CMK (cell line): ENCODE measurements around the gene LY6G5B.

Experiments
- DNase-seq: peaks from one replicate; pipeline ENCODE4 v3.0.0-alpha.2; 2010; ENCODE audit warnings: low read depth

Gene LY6G5B, protein sequence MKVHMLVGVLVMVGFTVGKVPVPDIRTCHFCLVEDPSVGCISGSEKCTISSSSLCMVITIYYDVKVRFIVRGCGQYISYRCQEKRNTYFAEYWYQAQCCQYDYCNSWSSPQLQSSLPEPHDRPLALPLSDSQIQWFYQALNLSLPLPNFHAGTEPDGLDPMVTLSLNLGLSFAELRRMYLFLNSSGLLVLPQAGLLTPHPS

DNA sequence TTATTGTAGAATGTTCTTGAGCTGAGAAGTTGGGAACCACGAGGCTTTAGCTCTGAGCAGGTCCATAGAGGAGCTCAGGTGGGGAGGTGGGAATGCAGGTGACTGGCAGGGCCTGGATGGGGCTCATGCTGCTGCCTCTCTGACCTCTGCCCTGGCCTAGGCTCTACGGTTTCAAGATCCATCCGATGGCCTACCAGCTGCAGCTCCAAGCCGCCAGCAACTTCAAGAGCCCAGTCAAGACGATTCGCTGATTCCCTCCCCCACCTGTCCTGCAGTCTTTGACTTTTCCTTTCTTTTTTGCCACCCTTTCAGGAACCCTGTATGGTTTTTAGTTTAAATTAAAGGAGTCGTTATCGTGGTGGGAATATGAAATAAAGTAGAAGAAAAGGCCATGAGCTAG, at the start of gene LY6G5B:
Gene LY6G5B (plus strand): TSS at position 301 of the 400 bp plus-strand sequence. CDS start 975 bp downstream, outside the sequence.
- DNase-seq, result no peak

DNA sequence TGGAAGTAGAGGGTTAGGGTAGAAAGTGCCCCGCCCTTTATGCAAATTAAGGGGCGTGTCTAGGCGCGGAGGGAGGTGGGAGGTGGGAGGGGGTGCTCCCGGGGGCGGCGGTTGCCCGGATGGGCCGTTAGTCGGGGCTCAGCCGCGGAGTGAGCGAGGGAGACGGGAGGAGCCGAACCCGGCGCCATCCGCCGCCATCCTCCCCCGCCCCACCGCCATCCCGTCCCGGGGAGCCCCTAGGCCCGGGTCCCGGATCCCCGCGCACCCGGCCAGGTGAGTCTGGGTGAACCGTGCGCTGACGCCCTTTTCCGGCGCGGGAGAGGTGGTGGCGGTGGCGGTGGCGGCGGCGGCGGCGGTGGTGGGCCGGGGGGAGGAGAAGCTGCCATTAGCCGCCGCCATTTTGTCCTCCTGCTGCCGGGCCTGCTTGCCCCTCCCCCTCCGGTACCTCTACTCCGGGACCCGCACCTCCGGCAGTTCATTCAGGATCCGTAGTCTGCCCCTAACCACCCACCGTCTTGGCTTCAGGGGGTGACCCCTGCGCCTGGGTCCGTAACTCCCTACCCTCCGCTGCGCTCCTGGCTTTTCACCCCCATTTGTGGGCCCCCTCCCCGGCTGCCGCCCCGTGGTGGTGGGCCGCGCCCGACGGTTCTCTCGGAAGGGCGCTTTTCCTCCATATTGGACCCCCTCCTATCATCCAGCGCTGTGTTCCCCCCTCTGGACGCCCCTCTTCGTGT, 49.0 kb upstream of the LY6G5B start, which contains the start of gene PRRC2A:
Gene PRRC2A (plus strand): TSS at position 130 of the 734 bp plus-strand sequence. CDS start 2,075 bp downstream, outside the sequence.
- peak; percentile 65 for DNase-seq

DNA sequence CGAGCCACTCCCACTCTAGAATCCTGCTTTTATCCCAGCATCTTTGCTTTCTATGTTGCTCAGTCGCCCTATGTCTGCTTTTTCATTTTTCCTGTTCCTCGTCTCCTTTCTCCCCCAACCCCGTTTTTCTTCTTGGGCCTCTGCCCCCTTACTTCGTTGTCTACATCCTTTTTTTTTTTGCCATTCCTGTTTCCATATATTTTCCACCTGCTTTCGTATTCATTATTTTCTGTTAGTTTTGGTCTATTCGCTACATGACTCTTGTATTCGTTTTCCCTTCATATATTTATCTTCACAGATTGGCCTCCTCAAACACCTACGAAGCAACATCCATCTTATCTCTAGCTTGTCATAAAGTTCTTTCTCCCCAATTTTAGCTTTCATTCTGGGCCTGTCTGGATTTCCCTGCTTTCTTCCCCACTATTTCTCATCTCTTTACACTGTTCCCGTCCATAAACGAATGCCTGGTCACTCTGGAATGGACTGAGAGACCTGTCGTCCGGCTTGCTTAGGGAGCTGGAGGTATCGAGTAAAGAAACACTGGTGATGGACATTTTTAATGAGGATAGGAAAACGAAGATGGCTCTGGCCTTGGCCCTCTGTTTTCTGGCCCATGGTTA, 48.3 kb upstream of the LY6G5B start:
- DNase-seq, result no peak

DNA sequence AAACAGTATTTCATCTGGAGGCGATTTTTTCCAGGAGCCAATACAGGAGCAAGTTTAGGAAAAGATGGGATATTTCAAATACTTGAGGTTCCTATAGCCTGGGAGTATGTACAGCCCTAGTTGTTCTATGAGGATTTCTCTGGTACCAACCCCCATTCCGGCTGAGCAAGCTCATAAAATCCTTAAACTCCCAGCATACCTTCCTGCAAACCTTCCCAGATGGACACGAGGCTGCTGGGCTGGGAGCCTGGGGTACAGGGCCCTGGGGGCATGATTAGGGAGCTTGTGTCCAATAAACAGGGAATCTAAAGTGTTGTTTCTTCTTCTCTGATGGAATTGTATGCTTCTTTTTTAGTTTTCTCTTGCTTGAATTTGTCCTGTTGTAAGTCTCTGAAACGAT, 47.8 kb upstream of the LY6G5B start:
- no peak for DNase-seq

DNA sequence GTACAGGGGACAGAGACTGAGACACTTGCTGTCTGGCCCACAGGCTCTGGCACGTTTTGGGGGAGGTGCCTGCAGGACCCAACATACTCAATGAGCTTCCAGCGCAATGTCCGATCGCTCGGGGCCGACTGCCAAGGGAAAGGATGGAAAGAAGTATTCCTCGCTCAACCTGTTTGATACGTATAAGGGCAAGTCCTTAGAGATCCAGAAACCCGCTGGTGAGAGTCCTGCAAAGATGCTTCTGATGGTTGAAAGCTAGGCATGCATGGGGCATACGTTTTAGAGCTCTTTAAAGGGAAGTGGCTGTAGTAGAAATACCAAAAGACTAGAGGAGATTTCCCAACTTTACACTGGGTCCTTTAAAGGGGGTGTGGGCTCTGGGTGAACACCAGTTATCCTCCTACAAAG, 47.1 kb upstream of the LY6G5B start:
- no peak for DNase-seq

DNA sequence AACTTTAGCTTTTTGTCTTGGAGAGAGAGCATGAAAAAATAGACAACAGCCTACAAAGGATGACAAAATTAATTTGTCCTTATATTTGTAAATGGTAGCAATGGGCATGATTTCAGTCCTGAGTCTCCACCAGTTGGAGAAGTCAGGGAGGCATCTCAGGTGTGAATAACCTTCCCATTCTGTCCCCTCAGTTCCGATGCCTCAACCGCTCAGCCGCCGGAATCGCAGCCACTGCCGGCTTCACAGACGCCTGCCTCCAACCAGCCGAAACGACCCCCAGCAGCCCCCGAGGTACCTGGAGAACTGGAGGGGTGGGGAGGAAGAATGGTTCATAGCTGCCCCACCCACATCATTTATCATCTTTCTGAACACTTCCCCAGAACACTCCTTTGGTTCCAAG, 45.7 kb upstream of the LY6G5B start:
- DNase-seq, result no peak

- no peak for DNase-seq
Measured at GRCh38 chr6:31626952-31627351, 42.8 kb upstream of the LY6G5B start.

DNA sequence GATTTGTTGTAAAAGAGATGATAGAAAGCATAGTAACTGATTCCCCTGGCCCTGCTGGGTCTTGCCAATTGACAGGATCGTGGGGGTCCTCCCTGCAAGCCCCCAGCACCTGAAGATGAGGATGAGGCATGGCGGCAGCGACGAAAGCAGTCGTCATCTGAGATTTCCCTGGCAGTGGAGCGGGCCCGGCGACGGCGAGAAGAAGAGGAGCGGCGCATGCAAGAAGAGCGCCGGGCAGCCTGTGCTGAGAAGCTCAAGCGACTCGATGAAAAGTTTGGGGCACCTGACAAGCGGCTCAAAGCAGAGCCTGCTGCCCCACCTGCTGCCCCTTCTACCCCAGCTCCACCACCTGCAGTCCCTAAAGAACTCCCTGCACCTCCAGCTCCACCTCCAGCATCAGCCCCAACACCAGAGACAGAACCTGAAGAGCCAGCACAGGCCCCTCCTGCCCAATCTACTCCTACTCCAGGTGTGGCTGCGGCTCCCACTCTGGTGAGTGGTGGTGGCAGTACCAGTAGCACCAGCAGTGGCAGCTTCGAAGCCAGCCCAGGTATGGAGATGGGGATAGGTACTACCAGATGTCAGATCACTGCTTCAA, 42.0 kb upstream of the LY6G5B start:
- DNase-seq, result no peak

- DNase-seq, result no peak
Measured at GRCh38 chr6:31629014-31629413, 40.8 kb upstream of the LY6G5B start.

GRCh38 chr6:31630177-31630934, 39.4 kb upstream of the LY6G5B start:
- DNase-seq, result no peak

DNA sequence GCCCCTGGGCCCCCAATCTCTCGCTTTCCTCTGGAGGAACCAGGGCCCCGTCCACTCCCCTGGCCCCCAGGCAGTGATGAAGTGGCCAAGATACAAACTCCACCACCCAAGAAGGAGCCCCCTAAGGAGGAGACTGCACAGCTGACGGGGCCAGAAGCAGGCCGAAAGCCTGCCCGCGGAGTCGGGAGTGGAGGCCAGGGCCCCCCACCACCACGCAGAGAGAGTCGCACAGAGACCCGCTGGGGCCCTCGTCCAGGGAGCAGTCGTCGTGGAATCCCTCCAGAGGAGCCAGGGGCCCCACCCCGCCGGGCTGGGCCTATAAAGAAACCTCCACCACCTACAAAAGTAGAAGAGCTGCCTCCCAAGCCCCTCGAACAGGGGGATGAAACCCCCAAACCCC, 38.6 kb upstream of the LY6G5B start:
- no peak for DNase-seq

DNA sequence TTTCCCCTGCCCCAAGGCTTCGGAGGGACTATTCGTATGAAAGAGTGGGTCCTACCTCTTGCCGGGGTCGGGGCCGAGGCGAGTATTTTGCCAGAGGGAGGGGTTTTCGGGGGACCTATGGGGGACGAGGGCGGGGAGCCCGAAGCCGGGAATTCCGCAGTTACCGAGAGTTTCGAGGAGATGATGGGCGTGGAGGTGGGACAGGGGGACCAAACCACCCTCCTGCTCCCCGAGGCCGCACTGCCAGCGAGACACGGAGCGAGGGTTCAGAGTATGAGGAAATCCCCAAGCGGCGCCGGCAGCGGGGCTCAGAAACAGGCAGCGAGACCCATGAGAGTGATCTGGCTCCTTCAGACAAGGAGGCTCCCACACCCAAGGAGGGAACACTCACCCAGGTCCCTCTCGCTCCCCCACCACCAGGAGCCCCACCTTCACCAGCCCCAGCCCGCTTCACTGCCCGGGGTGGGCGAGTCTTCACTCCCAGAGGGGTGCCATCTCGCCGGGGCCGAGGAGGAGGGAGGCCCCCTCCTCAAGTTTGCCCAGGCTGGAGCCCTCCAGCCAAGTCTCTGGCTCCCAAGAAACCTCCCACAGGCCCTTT, 38.0 kb upstream of the LY6G5B start:
- DNase-seq, result no peak

- no peak for DNase-seq
Measured at GRCh38 chr6:31632279-31632946, 37.4 kb upstream of the LY6G5B start.

DNA sequence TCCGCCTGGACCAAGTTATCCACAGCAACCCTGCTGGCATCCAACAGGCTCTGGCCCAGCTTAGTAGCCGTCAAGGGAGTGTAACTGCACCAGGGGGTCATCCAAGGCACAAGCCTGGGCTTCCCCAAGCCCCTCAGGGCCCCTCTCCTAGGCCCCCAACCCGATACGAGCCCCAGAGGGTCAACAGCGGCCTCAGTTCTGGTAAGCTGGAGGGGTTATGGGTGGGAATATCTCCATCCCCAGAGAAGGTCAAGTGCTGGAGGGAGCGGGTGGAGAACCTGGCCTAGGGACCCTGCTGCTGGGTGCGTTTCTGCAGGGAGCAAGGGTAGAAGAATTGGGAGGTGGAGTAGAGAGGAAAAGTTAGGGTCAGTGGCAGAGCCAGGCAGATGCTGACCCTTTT, 36.3 kb upstream of the LY6G5B start:
- no peak for DNase-seq

- no peak for DNase-seq
Measured at GRCh38 chr6:31634131-31634530, 35.6 kb upstream of the LY6G5B start.

DNA sequence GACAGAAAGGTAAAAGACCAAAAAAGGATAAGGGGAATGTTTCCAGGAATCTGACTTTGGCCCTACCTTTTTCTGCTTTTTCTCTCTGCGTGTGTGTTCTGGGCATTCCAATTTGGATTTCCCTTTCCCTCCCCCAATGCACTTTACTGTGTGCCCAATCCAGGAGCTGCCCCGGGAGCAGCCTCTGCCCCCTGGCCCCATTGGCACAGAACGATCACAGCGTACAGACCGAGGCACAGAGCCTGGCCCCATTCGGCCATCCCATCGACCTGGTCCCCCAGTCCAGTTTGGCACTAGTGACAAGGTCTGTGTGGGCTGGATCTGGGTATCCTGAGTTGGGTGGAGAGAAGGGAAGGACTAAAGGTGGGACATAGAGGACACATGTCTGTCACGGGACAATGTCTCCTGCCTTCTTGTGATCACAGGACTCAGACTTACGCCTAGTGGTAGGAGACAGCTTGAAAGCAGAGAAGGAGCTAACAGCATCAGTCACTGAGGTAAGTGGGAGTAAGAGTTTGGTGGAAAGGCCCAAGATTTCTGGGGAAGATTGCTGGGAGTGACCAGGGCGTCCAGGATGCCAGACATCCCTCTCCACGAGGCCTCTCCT, 34.7 kb upstream of the LY6G5B start:
- DNase-seq, result no peak

DNA sequence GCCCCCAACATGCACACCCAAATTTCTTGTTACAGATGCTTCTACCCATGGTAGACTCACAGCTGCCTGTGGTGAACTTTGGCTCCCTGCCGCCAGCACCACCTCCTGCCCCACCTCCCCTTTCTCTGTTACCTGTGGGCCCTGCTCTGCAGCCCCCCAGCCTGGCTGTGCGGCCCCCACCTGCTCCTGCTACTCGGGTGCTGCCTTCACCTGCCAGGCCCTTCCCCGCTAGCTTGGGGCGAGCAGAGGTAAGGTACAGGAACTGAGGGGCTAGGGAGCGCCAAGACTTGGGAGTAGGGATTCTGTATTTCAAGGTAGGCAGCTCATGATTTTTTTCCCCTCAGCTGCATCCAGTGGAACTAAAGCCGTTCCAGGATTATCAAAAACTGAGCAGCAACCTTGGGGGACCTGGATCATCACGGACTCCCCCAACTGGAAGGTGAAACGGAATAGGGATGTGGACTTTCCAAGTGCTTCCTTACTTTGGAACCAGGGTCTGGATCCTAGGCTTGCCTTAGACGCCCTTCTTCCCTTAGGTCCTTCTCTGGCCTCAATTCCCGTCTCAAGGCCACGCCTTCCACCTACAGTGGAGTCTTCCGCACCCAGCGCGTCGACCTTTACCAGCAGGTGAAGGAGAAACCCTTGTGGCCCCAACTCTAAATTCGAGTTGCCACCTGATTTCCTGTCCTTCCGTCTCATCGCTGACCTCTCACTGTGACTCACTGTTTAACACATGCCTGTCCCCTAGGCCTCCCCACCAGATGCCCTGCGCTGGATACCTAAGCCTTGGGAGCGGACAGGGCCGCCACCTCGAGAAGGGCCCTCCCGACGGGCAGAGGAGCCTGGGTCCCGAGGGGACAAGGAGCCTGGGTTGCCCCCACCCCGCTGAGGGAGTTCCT, 32.8 kb upstream of the LY6G5B start:
- DNase-seq, result no peak

DNA sequence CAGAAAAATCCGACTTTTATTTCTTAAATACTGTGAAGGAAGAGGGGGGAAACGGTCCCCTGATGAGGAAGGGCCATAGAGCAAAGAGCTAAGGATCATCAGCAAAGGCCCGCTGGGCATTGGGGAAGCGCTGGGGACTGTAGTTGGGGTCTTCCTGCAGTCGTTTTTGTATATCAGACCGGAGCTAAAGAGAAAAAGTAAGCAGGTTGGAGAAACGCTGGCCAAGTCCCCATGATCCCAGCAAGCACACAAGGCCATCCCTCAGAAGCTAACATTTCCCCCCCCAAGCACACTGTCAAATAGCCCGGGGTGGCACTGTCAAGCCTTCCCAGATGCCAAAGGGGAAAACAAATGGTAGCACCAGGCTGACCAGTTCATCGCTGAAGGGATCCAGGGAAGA, 30.7 kb upstream of the LY6G5B start:
- DNase-seq, result no peak

DNA sequence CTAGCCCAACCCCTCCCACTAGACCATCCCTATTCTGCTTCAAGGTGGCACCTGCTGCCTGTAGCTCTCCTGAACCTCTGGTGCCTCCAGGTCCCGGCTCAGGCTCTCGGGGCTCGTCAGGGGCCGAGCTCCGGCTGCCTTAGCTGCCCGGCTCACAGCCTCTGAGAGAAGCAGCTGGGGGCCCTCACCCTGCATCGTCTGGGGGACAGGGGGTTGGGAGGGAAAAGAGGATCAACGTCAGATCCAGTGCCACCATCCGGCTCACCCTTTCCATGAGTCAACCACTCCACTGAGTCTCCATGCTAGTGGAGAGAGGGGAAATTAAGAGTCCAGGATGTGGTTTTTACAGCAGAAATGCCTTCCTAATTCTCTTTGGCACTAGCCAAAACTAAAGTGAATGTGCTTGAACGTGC, 30.3 kb upstream of the LY6G5B start:
- DNase-seq, result no peak

DNA sequence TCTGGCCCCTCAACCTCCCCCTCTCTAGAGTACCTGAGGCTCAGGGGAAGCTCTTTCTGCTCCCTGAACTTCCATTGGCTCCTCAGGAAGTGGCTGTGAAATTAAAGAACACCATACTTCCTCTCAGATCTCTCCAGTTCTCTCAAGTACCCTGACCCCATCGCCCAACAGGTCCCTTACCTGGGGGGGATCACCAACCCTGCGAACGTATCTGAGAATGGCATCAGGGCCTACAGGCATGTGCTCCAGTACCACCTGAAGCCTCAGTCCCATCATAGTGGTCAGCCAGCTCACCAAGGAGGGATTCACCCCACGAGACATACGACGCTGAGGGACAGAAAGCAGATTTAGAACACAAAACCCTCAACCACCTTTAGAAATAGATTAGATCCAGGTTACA, 29.2 kb upstream of the LY6G5B start:
- no peak for DNase-seq
